HG02759 (cell line): ENCODE data around the gene SYNC.
"Not testable (repeated sequence)": the region's sequence is repeated elsewhere in the genome, so short reads cannot be mapped to it uniquely, and the experiment has no call there.

Experiments
- ATAC-seq: cut with Tn5 transposase; IDR thresholded peaks from one replicate; pipeline ENCODE4 v1.9.1; 2021; ENCODE audit warnings: mild to moderate bottlenecking, moderate library complexity; ENCODE audit not compliant: unreplicated experiment

SYNC gene

GRCh38 chr1:32724678-32725614 is 22.4 kb upstream of the SYNC start:
- no peak for ATAC-seq

DNA sequence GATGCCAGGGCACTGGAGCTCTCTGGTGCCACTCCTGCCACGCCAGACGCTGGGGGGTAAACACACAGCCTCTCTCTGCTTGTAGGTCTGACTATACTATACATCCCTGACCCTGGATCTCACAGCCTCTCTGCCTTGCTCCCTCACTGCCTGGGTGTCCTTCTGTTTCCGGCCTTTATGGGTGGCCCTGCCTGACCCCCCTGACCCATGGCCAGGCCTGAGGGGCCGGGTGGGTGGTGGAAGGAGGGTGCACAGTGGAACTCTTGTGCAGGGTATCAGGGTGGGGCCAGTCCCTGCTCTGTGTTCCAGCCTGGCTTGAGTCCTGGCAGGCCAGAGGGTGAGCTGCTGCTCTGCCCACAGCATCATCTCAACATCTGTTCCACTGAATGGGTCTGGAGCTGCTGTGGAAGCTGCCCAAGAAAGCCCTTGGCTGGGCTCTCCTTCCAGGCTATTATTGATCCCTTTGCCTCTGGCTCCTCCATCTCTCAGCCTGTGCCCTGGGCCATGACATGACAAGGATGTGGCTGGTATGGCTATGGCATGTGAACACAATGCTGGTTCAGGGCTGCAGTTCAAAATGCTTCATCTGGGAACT is 17.2 kb upstream of the SYNC start:
- ATAC-seq = no peak

GRCh38 chr1:32718527-32718926 is 16.0 kb upstream of the SYNC start:
- no peak for ATAC-seq

DNA sequence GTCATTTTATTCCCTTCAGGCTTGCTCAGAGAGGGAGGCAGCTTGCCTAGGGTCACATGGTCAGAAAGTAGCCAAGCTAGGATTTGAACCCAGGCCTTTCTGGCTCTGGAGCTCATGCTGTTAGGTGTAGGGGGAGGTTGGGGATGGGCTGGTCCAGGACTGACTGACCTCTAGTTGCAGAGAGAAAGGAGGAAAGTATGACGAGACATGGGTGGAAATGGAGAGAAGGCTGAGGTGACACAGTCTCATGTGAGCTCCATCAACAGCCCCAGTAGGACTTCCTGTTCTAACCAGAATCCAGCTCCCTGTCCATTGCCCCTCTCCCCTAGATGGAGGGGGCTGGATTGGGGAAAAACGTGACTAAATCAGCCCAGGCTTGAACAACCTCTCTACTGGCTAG is 15.5 kb upstream of the SYNC start:
- ATAC-seq = no peak

GRCh38 chr1:32717503-32717902 is 14.9 kb upstream of the SYNC start:
- ATAC-seq = no peak

GRCh38 chr1:32716312-32717148 is 14.0 kb upstream of the SYNC start:
- ATAC-seq = peak; percentile 45

DNA sequence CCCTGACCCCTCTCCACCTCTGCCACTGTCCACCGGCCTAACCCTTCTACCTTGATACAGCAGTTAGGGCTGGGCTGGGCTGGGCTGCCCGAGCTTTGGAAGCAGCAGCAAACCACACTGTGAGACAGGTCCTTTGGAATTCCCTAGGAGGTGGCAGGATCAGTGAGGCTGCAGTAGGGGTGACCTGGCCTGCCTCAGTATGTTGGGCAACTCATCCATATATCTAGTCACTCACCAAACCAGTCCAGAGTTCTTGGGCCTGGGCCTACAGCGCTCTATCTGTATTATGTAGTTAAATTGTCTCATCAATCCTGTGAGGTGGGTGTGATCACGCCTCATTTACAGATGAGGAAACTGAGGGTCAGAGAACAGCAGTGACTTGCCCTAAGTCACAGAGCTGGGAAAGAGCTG is 13.3 kb upstream of the SYNC start:
- ATAC-seq = no peak

DNA sequence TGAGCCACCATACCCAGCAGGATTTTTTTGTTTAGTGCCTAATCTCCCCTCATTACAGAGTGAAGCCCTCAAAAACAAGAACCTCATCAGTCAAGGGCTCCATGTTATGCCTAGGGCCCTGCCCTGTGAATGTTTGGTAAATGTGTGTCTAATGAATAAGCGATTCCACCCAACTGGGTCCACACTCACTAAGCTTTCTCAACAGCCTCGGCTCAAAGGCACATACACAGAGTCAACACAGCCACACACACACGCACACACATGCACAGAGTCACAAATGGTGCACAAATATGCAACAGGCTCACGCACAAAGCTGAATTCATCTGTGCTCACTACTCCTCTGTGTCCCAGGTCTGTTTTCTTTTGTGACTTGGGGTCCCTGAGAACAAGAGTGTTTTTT is 11.7 kb upstream of the SYNC start:
- ATAC-seq = no peak

- no peak for ATAC-seq
Measured at GRCh38 chr1:32713081-32713480, 10.5 kb upstream of the SYNC start.

- not testable (repeated sequence) for ATAC-seq
Measured at GRCh38 chr1:32711221-32711620, 8.7 kb upstream of the SYNC start.

DNA sequence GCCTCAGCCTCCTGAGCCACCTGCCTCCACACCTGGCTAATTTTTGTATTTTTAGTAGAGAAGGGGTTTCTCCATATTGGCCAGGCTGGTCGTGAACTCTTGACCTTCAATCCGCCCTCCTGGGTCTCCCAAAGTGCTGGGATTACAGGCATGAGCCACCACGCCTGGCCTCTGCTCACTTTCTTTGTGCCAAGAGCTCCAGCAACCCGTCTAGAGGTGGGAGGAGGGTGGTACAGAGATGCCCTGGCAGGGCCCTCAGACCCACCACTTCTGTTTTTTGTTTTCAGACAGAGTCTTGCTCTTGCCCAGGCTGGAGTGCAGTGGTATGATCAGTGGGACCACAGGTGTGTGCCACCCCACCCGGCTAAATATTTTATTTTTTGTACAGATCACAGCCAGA is 6.9 kb upstream of the SYNC start:
- ATAC-seq = no peak

DNA sequence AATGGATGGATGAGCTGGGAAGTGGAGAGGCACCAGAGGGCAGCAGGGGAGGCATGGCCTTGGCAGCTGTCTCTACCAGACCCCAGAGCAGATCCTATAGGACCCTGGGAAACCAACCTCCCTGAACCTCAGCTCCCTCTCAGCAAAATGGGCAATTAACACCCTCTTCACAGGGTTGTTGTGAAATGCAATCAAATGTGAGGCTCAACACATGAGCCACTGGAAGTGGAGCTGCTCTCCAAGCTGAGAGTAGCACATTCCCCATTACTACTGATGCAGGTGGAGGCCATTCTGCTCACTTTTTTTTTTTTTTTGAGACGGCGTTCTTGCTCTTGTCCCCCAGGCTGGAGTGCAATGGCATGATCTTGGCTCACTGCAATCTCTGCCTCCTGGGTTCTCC is 6.5 kb upstream of the SYNC start:
- no peak for ATAC-seq

DNA sequence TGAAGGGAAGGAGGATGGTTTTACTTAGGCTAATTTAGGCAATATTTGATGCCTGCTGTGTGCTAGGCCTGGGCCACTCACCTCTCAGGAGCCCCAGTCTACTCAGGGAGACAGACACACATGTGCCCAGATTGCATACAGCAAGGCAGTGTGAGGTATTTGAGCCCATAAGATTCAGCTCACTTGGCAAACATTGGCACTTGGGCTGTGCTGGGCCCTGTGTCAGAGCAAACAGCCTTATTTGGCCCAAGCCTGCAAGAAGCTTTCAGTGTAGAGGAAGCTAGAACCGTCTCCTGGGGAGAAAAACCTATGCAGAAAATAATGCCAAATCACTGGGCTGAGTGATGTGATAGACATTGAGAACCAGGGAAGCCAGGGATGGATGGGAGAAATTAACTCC is 3.9 kb upstream of the SYNC start:
- no peak for ATAC-seq

DNA sequence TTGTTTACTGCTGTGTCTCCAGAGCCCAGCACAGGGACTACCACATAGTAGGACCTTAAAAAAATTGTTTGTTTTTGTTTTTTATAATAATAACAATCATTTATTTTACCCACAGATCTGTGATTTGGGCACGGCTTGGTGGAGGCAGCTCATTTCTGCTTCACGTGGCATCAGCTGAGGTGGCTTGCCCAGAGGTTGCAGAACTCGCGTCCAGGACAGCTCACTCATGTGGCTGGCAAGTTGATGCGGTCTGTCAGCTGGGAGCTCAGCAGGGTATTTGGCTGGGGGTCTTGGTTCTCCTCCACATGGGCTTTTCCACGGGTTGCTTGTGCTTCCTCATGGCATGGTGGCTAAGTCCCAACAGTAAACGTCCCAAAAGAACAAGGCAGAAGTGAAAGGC is 2.9 kb upstream of the SYNC start:
- no peak for ATAC-seq

- no peak for ATAC-seq
Measured at GRCh38 chr1:32703479-32704291, 1.1 kb upstream of the SYNC start.

DNA sequence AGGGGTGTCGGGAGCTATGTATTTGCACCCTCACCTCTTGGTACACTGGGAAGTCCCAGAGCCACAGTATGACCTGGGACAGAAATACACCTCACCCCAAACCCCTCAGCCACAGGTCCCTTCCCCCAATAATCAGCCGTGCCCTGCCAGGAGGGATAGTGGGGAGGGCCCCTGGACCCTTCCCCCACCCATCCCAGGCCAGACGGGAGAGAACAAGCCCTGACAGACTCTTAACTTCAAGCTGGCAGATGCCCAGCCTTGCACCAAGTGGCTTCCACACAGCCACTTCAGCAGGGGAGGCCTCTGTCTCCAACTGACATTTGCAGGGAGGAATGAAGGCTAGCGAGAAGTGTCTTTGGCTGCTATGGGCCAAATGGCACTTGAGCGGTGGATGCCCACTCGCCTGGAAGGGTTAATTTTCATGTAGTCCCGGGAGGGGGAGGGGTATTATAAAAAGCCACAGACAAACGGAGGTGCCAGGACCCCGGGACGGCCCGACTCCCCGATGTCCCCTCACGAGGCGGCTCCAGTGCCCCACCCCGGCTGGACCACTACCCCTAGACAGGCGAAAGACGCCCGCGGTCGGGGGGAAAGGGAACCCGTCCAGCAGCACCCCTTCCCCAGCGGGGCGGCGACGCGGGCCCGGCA is 495 bp downstream of the SYNC start:
- ATAC-seq = no peak

GRCh38 chr1:32701421-32701911 is 1.1 kb downstream of the SYNC start:
- ATAC-seq = no peak

- not testable (repeated sequence) for ATAC-seq
Measured at GRCh38 chr1:32696996-32697395, 5.6 kb downstream of the SYNC start.

- no peak for ATAC-seq
Measured at GRCh38 chr1:32696041-32696440, 6.5 kb downstream of the SYNC start.
